WI38 (cell line): Measurements from ENCODE around the gene CDH16.
"Not testable (repeated sequence)": the region's sequence is repeated elsewhere in the genome, so short reads cannot be mapped to it uniquely, and the experiment has no call there.

Experiments used
- H3K4me3 ChIP-seq: 2 replicates; pipeline ENCODE4 v1.5.1; 2011; ENCODE audit warnings: low read depth, mild to moderate bottlenecking, control low read depth, low read length
- TF ChIP-seq, protein P1 (sequence below): IDR thresholded peaks from 2 replicates; pipeline ENCODE4 v1.5.1; 2012; ENCODE audit warnings: low read depth, mild to moderate bottlenecking, control low read depth, low read length

CDH16 gene

DNA sequence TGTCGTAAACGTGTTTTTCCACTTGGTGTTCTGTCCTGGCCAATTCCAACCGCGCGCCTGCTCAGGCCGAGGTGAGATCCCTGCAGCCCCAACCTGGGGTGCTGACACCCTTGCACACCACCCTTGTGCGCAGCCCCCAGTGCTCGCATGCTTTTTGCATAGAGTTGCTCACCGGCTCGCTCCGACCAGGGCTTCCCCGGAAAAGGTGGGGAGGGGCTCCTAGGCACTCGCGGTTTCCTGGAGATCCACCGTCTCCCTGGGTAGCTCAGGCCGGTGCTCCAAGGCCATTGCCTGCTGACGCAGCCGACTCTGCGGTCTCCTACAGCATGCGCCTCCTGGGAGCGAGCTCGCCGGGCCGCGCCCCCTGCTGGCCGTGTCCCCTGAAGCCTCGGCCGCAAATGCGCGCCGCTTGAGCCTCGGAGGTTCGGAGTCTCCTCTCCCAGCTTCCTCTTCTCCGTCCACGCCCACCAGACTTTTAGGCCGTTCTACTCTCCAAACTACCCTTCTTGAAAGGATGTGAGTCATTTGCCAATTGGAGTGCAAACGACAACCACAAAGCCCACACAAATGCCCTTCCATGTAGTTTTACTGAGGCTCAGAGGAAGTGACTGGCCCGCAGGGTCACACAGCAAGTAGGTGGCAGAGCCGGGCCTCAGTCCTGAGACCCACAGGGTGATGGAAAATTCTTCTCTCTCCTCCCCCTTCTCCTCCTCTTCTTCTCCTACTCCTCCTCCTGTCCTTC, 45.6 kb downstream of the CDH16 start:
- H3K4me3 ChIP-seq = peak overlapping the region; percentile 45
- TF ChIP-seq, protein P1, sequence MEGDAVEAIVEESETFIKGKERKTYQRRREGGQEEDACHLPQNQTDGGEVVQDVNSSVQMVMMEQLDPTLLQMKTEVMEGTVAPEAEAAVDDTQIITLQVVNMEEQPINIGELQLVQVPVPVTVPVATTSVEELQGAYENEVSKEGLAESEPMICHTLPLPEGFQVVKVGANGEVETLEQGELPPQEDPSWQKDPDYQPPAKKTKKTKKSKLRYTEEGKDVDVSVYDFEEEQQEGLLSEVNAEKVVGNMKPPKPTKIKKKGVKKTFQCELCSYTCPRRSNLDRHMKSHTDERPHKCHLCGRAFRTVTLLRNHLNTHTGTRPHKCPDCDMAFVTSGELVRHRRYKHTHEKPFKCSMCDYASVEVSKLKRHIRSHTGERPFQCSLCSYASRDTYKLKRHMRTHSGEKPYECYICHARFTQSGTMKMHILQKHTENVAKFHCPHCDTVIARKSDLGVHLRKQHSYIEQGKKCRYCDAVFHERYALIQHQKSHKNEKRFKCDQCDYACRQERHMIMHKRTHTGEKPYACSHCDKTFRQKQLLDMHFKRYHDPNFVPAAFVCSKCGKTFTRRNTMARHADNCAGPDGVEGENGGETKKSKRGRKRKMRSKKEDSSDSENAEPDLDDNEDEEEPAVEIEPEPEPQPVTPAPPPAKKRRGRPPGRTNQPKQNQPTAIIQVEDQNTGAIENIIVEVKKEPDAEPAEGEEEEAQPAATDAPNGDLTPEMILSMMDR = peak; percentile 82

DNA sequence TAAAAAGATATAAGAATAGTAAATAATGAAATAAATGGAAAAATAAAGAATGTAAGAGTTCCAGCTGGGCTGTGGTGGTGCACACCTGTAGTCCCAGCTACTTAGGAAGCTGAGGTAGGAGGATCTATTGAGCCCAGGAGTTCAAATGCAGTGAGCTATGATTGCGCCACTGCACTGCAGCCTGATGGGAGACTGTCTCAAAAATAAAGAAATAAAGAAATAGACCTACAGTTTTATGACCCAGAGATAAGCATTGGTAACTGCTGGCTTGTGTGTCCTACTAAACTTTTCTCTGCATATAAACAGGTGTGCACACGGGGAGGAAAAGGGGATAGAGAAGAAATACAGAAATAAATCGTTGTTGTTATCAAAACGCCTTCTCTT, 46.1 kb downstream of the CDH16 start:
- H3K4me3 ChIP-seq = peak overlapping the region; percentile 45
- TF ChIP-seq, protein P1 = no peak

GRCh38 chr16:66871840-66872239, 46.8 kb downstream of the CDH16 start:
- TF ChIP-seq, protein P1 = no peak
- no peak overlapping the region for H3K4me3 ChIP-seq

GRCh38 chr16:66871363-66871762, 47.3 kb downstream of the CDH16 start:
- not testable (repeated sequence) for H3K4me3 ChIP-seq

DNA sequence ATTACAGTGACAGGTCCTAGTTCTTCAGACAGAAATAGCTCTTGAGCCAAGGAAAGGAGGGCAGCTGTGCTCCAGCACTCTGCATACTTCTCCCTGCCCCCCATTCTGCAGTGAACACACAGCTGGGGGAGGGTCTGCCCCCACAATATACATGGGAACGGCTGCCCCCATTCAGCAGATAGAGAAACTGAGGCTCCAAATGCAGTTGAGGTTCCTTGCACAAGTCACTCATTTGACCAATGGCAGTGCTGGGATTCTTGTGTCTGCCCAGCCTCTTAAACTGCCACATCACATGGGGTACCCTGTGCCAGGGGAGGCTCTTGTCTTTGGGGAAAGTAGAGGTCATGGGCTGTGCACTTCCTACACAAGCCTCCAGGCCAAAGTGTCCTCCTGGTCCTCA, 49.3 kb downstream of the CDH16 start:
- H3K4me3 ChIP-seq = no peak overlapping the region
- TF ChIP-seq, protein P1 = no peak

DNA sequence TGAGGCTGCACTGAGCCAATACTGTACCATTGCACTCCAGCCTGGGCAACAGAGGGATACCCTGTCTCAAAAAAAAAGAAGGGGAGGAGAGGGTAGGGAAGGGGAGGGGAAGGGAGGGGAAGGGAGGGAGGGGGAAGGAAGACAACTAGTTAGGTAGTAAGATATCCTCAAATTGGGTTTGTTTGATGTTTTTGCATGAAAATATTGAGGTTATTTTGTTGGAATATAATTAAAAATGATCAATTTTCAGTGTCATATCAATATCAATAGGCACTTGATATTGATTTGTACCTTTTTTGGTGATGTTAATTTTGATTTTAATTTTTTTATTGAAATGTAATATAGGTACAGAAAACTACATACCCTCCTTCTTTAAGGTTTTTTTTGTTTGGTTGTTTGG, 55.0 kb downstream of the CDH16 start:
- TF ChIP-seq, protein P1 = no peak
- no peak overlapping the region for H3K4me3 ChIP-seq

DNA sequence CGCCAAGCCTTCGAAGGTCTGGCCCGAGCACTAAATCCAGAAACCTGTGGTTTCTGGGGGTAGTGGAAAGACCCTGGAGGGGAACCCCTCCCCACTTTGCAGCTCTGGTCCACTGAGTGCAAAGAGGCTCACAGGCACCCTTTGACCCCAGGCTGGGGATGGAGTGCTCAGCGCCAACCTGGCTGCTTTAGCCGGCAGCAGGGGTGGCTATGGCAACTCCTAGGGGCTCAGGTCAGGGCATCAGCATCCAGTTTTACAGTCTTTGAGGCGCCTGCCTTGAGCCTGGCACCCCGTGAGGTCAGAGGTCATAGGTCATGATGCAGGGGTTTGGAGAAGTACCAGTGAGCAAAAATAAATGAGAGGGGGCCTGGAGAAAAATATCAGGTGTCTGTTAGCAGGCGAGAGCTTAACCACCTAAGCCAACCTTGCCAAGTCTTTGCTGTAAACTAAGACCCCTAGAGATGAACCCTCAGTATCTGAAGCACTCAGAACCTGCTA, 56.6 kb downstream of the CDH16 start:
- H3K4me3 ChIP-seq = no peak overlapping the region

More for the DNA sequence above, 56.6 kb downstream of the CDH16 start:
- TF ChIP-seq, protein P1 = no peak
